ENCODE measurements around the gene DCBLD2.

The DCBLD2 gene

DNA sequence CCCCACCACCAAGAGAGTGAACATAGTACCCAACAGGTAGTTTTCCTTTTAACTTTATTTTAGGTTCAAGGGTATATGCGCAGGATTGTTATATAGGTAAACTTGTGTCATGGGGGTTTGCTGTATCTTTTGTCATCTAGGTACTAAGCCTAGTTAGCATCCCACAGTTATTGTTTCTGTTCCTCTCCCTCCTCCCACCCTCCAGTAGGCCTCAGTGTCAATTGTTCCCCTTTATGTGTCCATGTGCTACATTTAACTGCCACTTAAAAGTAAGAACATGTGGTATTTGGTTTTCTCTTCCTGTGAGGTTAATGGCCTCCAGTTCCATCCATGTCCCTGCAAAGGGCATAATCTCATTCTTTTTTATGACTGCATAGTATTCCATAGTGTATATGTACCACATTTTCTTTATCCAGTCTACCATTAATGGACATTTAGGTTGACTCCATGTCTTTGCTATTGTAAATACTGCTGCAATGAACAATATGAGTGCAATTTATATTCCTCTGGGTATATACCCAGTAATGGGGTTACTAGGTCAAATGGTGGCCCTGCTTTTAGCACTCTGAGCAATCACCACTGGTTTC, 72.2 kb downstream of the DCBLD2 start:
- no peak for DNase-seq (ENCODE audit: low read depth)

DNA sequence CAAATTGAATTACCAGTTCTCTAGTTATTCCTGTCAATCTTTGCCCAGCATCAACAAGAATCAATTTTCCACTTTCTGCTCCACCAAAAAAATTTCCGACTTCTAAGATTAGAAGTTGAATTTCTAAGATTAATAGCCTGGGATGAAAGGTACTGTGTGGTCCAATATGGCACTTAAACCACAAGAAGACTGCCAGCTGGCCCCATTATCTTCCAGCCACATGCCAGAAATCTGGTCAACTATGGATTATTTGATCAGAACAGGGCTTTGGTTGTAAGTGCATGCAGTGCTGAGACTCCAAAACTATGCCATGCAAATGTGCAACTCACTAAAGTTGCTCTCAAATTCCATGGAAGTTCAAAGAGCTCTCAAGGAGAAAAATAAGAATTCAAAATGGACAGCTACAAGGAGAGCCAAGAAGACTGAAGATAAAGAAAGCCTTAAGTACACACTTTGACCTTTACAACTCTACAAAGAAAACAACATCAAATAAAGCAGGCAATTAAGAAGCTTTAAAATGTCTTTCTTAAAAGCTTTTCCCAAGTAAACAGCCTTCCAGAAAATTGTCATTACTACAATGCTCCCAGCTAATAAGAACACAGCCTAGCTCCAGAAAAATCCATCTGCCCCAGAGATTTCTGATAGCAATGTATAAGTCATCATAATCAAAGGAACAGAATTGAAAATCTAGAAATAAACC, 74.1 kb downstream of the DCBLD2 start:
- no peak for DNase-seq (ENCODE audit: low read depth)

DNA sequence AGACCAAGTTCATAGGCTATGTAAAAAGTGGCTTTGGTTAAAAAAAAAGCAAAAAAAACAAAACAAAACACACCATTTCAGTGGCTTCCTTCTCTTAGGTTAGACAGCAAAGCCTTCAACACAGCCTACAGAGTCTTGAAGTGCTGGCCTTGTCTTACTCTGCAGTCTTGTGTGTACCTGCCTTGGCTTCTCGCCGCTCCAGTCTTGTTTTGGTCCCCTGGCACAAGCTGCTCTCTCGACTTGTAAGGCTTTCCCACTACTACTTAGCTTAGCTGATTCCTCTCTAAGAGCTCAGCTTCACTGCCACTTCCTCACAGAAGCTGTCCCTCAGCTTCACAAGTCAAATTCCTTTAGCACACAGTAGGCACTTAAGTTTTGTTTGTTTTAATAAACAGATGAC, 75.4 kb downstream of the DCBLD2 start:
- no peak for DNase-seq (ENCODE audit: low read depth)

DNA sequence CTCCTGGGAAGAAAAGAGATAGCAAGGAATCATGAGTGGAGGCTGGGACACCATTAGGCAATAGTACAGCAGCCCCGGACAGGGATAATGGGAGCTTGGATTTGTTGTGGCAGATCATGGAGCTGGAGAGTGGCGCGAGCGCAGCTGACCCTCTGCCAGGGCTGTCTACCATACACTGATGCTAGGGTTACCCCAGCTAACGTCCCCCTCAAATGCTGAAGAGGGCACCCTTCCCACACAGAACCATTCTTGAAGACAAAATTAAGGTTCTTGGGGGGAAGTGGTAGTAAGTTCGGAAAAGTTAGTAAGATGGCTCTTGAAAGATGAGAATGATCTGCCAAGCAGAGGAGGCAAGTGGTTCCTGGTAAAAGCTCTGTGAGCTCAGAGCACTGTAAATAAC, 77.2 kb downstream of the DCBLD2 start:
- DNase-seq (ENCODE audit: low read depth) = no peak

DNA sequence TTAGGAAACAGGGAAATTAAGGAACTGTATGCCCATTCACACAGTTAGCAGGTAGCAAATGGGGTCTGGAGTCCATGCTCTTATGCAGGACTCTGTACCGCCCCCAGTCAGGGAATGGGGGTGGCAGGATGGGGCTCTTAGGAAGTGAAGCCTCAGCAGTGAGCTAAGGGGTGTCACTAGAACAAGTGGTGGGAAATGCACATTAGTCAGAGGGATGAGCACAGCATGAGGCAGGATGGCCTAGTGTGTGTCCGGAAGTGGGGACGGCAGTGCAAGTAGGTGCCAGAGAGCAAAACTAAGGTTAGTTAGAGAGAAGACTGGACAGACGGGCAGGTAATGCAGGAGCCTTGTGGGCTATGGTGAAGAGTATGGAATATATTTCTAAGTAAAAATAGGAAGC, 77.7 kb downstream of the DCBLD2 start:
- DNase-seq (ENCODE audit: low read depth) = no peak

DNA sequence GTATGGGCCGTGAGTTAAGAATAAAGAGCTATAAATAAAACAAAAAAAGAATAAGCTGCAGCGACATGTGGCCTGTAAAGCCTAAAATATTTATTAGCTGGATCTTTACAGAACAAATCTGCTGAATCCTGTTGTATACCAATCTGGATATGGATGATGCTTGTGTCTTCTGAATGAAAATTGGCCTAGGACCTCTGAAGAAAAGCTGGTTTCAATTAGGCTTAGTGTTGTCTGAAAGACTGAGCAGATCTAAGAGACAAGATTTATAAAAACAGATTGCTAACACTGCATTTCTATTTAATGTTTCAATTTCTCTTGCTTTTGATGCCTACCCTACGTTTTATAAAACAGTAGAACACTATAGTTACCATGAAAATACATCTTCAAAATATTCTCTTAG, 80.4 kb downstream of the DCBLD2 start:
- DNase-seq (ENCODE audit: low read depth) = no peak

DNA sequence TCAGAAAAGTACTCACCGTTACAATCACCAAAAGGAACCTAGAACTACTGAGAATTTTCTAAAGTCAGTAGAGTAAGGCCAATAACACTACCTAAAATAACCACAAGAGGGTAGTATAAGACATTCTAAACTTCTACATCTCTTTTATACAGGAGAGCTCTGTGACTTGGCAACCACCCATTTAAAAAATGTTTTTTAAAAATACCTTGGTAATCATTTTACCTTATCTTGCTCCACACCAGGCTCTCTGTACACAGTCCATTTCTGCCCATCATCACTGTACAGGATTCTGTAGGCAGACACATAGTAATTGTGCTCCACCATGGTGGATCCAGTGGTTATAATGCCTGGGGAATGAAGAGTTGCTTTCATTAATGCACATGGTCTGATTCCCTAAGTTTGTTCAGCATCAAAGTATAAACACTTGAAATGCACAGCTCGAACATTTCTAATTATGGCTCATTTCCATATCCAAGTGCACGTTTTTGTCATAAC, 83.9 kb downstream of the DCBLD2 start:
- DNase-seq (ENCODE audit: low read depth) = no peak

DNA sequence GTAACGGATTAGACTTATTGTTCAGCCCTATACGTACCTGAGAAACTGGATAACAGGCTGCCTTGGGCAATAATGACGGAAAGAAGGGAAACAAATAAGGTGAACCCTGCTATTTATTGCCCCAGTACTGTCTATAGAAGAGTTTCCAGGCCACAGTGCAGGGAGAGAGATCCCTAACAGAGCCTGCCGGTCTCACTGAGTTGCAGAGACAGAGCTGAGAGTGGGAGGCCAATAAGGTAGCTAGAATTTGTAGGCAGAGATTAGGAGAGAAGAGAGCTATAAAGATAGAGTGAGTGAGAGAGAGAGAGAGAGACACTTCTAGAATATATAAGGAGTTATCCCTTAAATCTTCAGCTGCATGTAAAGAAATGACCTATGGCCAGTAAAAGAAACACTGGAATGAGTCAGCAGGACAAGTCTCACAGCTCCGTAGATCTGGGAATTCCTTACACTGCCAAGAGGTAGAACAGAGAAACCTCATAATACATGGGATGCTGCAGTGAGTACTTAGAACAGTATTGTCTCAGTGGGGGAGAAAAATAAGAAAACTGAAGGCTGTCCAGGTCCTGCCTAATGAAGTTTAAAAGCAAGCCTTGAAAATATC, 86.6 kb downstream of the DCBLD2 start:
- no peak for DNase-seq (ENCODE audit: low read depth)

DNA sequence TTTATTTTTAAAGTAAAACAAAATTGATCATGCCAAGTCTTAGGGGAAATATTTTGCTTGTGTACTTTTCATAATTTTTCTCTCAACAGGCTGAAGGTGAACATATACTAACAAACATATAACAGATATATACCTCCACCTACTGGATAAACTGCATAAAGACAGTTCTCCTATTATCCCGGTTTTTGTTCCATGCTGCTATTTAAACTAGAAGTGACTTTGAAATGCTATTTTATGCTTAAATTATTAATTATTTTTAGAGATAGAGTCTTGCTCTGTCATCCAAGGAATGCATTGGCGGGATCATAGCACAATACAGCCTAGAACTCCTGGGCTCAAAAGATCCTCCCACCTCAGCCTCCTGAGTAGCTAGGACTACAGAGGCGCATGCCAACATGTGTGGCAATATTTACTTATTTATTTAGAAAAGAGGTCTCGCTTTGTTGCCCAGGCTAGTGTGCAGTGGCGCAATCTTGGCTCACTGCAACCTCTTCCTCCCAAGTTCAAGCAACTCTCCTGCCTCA, 88.6 kb downstream of the DCBLD2 start:
- DNase-seq (ENCODE audit: low read depth) = no peak

DNA sequence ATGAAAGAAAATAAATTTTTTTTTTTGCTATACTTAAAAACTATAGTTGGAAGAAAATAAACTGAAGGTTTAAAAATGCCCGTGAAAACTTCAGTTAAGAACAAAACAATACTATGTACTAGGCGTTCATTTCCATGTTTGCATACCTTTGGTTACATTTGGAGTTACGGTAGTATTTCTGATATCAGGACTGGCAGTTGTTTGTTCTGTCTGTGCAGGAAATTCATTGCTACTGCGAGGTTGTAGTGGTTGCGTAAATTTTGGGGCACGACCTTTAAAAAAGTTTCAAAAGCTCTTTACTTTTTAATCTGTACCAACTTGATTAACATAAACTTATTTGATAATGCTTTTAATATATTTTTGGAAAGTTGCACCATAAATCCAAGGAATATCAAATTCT, 90.4 kb downstream of the DCBLD2 start:
- no peak for DNase-seq (ENCODE audit: low read depth)

DNA sequence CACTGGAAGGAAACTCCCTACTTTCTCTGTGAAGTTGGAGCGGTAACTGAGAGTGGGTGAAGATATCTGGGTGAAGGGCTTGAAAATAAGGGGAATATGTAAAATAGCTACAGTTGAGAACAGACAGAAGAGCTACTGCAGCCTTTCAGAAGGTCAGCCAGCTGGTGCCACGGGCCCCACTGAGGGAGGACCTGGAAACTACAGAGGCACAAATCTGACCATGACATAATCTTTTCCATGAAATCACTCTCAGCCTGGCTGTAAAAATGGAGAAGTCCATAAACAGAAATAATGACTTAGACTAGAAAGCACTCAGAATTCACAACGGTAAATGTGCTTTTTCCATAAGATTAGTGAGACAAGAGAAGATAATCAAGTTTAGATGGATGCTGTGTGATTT, 91.9 kb downstream of the DCBLD2 start:
- no peak for DNase-seq (ENCODE audit: low read depth)

DNA sequence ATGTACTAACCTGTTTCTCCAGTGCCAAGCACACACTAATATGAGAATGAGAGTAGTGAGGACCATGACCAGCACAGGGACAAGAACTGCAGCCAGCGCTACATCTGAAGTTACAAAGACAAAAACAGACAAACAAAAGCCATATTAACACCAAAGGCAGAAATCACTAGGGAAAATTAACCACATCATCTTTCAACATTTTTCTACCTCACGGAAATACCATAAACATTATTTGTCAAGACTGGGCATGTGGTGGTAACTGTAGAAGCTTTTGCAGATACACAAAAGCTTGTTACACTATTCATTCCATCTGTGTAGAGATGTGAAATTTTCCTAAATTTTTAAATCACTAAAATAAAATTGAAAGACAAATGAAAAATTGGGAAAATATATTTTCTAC, 93.4 kb downstream of the DCBLD2 start:
- DNase-seq (ENCODE audit: low read depth) = no peak

DNA sequence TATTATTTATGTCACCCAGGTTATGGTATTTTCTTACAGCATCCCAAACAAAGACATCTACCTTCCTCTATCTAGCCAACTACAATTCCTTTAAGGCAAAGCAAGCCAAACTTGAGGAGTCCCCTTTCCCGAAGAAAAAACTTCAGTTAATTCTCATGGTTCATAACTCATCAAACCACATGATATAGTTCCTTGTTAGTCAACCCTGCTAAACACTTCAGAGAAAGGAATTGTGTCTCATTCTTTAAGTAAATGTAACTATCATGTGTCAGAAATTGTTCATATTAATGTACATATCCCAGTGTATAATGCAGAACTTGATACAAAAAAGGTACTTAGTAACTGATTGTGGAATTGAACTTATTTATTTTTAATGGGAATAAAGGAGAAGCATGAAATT, 93.9 kb downstream of the DCBLD2 start:
- no peak for DNase-seq (ENCODE audit: low read depth)

DNA sequence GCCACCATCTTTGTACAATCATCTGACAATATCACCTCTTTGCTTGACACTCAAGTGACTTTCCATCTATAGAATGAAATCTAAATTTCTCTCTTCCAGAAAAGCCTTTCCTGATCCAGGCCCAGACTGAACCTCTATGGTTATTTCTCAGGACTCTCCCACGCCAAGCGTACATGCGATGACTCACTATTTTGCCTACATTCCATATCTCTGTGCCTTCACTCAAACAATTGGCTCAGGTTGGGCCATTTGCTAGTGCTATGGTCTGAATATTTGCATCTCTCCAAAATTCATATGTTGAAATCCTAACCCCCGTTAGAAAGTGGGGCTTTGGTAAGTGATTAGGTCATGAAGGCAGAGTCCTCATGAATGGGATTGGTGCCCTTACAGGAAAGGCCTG, 94.5 kb downstream of the DCBLD2 start:
- no peak for DNase-seq (ENCODE audit: low read depth)

DNA sequence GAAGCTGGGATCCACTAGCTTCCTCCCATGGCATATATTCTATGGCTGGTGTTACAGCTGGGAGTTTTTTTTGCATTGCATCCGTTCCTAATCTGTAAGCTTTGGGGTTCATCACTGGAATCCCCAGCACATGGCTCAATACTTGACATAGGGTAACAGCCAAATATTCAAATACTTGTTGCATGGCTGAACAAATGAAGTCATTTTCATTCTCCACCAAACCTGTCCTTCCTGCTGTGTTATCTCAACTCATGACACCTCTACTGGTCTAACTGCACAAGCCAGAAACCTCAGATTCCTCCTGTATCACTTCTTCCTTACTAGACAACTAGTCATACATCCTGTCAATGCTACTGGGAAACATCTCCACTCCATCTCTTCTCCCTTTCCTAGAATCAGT, 95.0 kb downstream of the DCBLD2 start:
- DNase-seq (ENCODE audit: low read depth) = no peak

DNA sequence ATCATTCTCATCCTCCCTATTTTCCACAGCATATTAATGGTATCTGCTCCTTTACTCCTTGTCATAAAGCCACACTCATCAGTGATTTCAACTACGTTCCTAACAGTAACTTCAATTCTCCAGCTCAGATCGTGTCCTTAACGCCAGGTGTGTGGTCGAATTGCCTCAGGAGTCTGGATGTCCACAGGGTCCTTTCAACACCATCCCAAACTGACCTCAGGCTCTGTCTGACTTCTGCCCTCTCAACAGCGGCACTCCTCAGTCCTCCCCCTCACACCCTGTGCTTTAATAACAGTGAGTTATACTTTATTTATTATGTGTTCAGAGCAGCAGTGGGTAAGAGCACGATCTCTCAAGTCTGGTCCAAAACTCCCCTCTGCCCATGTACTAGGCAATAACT, 95.9 kb downstream of the DCBLD2 start:
- no peak for DNase-seq (ENCODE audit: low read depth)

DNA sequence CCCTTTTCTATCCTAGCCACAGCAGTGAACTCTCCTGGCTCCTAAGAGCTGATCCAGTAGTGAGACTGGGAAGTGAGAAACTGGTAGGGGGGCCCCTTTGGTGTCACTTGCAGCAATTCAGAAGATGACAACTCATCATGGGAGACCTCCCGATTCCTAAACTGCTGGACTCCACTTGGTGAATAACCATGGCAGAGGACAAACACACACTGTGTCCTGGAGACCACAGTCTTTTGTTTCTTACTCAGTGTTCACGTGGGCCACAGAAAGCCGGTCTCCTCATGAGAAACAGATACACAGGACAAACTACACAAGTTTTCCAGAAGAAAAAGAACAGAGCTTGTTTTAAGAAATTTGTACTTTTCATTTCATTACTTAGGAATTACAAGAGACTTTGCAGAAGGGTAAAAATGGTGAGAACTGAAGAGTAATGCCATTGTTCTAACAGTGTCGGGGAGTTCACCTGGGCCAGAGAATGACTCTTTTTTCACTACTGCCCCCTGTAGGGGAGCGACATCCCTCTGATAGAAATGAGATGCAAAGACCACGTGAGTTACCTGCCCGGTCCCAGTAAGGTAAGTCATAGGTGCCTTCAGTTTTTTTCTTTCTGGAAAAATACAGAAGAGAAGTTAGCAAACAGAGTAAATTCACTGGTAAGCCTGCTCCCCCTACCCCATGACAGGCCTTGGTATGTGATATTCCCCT, 100.3 kb downstream of the DCBLD2 start:
- no peak for DNase-seq (ENCODE audit: low read depth)

DNA sequence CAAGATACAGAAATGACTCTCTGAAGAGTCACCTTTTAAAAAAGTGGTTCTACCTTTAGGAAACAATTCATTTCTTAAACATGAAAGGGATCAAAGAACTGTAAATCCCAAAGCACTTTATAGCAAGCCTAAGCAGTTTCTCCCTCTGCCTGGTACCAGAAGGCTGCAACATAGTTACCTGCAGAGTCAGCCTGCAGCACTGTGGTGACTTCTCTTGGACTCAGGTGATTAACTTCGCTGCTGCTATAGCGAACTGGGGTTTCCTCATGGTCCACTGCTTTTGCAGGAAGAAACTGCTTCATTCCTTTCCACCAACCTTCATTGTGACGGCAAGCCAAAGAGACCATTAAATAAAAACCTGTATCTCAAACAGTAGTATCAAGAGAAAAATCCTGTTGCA, 101.1 kb downstream of the DCBLD2 start:
- no peak for DNase-seq (ENCODE audit: low read depth)

DNA sequence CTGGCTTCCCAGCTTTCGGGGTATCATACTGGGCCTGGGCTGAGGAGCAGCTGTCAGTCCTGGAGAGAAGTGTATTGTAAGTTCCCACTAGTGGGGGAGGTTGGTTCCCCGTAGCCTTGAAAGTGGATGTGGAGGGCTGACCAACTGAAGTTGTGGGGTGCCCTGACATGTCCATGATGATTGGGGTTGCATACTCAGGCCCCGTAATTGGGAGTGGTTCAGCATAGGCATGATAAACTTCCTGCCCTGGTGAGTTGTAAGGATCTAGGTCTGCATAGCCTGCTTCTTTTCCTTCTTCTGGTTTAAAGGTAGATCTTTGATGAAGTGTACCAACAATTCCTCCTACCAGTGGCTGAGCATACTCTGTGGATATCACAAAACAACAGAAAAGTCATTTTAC, 102.0 kb downstream of the DCBLD2 start:
- no peak for DNase-seq (ENCODE audit: low read depth)

DNA sequence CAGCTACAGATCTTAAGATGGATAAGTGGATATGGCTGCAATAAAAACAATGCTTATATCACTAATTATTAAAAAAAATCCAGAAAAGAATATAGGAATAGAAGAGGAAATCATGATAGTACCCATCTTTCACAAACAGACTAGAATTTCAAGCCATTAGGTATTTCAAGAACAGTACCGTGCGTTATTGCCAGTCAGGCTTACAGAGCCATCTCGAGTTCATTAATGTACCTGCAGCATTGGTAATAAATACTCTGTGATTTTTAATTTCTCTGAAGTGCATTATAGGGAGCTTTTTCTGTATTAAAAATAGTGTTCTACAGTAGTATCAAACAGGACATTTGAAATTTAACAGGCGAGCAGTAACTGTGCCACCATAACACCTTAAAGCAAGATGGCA, 102.7 kb downstream of the DCBLD2 start:
- no peak for DNase-seq (ENCODE audit: low read depth)

DNA sequence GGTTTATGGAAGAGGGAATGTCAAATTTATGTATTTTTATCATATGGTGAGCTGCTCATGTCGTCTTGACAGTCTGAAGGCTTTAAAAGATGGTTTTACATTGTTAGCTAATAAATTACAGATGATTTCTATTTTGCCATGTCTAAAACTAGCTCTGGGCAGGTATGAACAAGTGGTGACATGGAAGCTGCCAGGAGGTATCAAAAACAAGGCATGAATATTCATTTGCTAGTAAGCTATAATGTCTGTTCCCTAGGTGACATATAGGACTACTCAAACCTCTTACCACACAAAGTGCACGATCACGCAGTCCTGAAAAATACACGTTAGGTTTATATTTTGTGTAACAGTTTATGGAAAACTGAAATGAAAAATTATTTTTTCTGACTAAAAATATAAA, 103.6 kb downstream of the DCBLD2 start:
- no peak for DNase-seq (ENCODE audit: low read depth)

DNA sequence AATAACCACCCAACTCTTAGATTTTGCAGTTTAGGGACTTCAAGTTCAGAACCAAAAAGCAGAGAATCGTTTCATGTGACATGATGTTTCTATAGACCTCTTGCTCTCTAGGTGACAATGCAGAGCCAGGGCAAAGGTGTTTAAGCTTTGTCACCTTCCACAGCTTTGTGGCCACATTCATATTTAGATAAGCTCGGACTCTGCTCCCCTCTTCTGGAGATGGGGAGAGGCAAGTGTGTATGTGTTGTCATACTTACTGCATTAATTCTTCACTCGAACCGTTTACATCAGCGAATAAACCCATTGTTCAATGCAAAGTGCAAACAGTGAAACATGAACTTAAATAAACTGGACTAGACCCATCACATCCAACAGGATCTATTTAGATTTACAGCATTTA, 105.2 kb downstream of the DCBLD2 start:
- DNase-seq (ENCODE audit: low read depth) = no peak

DNA sequence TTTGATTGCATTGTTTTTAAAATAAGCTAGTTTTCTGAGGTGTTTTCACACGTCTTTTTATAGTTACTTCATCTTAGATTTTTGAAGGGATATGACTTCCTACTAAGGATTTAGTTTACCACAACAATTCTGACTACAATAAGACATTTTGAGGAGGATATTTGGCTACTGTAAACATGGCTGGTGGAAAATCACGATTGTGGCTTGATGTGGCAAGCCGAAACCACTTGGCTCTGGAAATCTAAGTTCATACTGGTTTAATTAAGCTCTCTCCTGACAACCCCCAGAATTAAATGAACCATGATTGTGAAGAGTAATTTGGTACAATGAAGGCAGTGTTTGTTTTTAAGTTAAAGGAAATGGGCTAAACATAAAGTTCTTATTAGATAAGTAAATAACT, 107.5 kb downstream of the DCBLD2 start:
- no peak for DNase-seq (ENCODE audit: low read depth)

Measured in stimulated activated CD8-positive, alpha-beta memory T cell treated with anti-CD3 and anti-CD28 coated beads, Interleukin-4, amount 100 ng/mL, for 24 hours (primary cell).